ENCODE measurements around the gene ZFYVE16. TPM values are rescaled to one million over a fixed set of nuclear protein-coding genes. Genes with fewer than 3 reads are reported as not detected.

The ZFYVE16 gene
- total RNA-seq, 1 donor from 2014 or later: 113 TPM

- H3K4me1 Mint-ChIP-seq: no peaks in the 10 kb centered on the region
- Histone ChIP-seq H2AFZ (replicated peaks) (no peak overlapping the region), H3K4me2 (no peak overlapping the region), H3K79me2 (ENCODE audit: low read depth) (no peaks in the 10 kb centered on the region), H3F3A (ENCODE audit: low read depth) (no peaks in the 10 kb centered on the region), H3K4me1 (peaks cover 4% of the 10 kb centered on the region), H4K20me1 (ENCODE audit: low read depth) (no peaks in the 10 kb centered on the region), H3K9ac (no peak overlapping the region), H3K4me3 (no peak overlapping the region), H3K36me3 (no peaks in the 10 kb centered on the region), H3K9me3 (ENCODE audit: low read depth) (no peaks in the 10 kb centered on the region), H3K27ac (no peak overlapping the region), H3K27me3 (no peaks in the 10 kb centered on the region)
- no peak overlapping the region for H3K27ac Mint-ChIP-seq
- no peak for TF ChIP-seq CTCF (IDR thresholded peaks at IDR 0.05)
- TF ChIP-seq EZH2phosphoT487 (IDR thresholded peaks at IDR 0.05): no peak
- no peak for TF ChIP-seq EZH2 (IDR thresholded peaks at IDR 0.05)
- no peak overlapping the region for H3K4me3 Mint-ChIP-seq
- no peaks in the 10 kb centered on the region for H3K9me3 Mint-ChIP-seq
- H3K27me3 Mint-ChIP-seq (ENCODE audit: insufficient read depth, low read depth): no peaks in the 10 kb centered on the region
- no peaks in the 10 kb centered on the region for H3K36me3 Mint-ChIP-seq
- no peak for DNase-seq (ENCODE audit: low spot score)
These were observed 94.9 kb downstream of the ZFYVE16 start for GRCh38 chr5:80502800-80503199.

- Mint-ChIP-seq H3K27me3 (ENCODE audit: insufficient read depth, low read depth) (no peaks in the 10 kb centered on the region), H3K9me3 (no peaks in the 10 kb centered on the region)
- DNase-seq (ENCODE audit: low spot score): no peak
These were observed 95.8 kb downstream of the ZFYVE16 start for GRCh38 chr5:80503641-80504040.

GRCh38 chr5:80504833-80505232, 97.0 kb downstream of the ZFYVE16 start:
- Histone ChIP-seq H3K4me3 (no peak overlapping the region), H3K4me2 (no peak overlapping the region), H3K27me3 (no peaks in the 10 kb centered on the region), H3F3A (ENCODE audit: low read depth) (no peaks in the 10 kb centered on the region), H3K36me3 (no peaks in the 10 kb centered on the region), H4K20me1 (ENCODE audit: low read depth) (no peaks in the 10 kb centered on the region), H3K27ac (no peak overlapping the region), H3K9ac (no peak overlapping the region), H3K9me3 (ENCODE audit: low read depth) (no peaks in the 10 kb centered on the region), H3K4me1 (peaks cover 3% of the 10 kb centered on the region), H2AFZ (replicated peaks) (no peak overlapping the region), H3K79me2 (ENCODE audit: low read depth) (no peaks in the 10 kb centered on the region)
- Mint-ChIP-seq H3K9me3 (no peaks in the 10 kb centered on the region), H3K27ac (no peak overlapping the region), H3K4me3 (no peak overlapping the region), H3K4me1 (no peaks in the 10 kb centered on the region), H3K27me3 (ENCODE audit: insufficient read depth, low read depth) (no peaks in the 10 kb centered on the region), H3K36me3 (no peaks in the 10 kb centered on the region)
- DNase-seq (ENCODE audit: low spot score): no peak
- TF ChIP-seq EZH2 (IDR thresholded peaks at IDR 0.05) (no peak), CTCF (IDR thresholded peaks at IDR 0.05) (no peak), EZH2phosphoT487 (IDR thresholded peaks at IDR 0.05) (no peak)

More at GRCh38 chr5:80503641-80504040, 95.8 kb downstream of the ZFYVE16 start:
- Mint-ChIP-seq H3K27ac (no peak overlapping the region), H3K4me1 (no peaks in the 10 kb centered on the region), H3K36me3 (no peaks in the 10 kb centered on the region), H3K4me3 (no peak overlapping the region)
- no peak overlapping the region for H3K27ac ChIP-seq
- no peaks in the 10 kb centered on the region for H3F3A ChIP-seq (ENCODE audit: low read depth)
- H3K4me3 ChIP-seq: no peak overlapping the region
- peaks cover 3% of the 10 kb centered on the region for H3K4me1 ChIP-seq
- H3K36me3 ChIP-seq: no peaks in the 10 kb centered on the region
- TF ChIP-seq EZH2phosphoT487 (IDR thresholded peaks at IDR 0.05) (no peak), CTCF (IDR thresholded peaks at IDR 0.05) (no peak)
- H3K27me3 ChIP-seq: no peaks in the 10 kb centered on the region
- H3K9me3 ChIP-seq (ENCODE audit: low read depth): no peaks in the 10 kb centered on the region
- no peaks in the 10 kb centered on the region for H4K20me1 ChIP-seq (ENCODE audit: low read depth)
- H3K4me2 ChIP-seq: no peak overlapping the region
- no peak overlapping the region for H3K9ac ChIP-seq
- no peak overlapping the region for H2AFZ ChIP-seq (replicated peaks)
- H3K79me2 ChIP-seq (ENCODE audit: low read depth): no peaks in the 10 kb centered on the region

Measured in neural progenitor cell (in vitro differentiated cells).